ENCODE measurements around the gene RAB3C.

- TF ChIP-seq POLR2A (IDR thresholded peaks at IDR 0.05) (no peak), CTCF (IDR thresholded peaks at IDR 0.05 in 8 of 11, conservative IDR thresholded peaks at IDR 0.05 in 3 of 11) (no peak), POLR2AphosphoS5 (IDR thresholded peaks at IDR 0.05) (no peak)
Measured at GRCh38 chr5:58816181-58816731, 233.4 kb downstream of the RAB3C start.

Measured in spleen (tissue), 7 donors.